H9 (cell line): ENCODE results near the gene PPM1B. TPM values are rescaled to one million over a fixed set of nuclear protein-coding genes. Genes with fewer than 3 reads are reported as not detected.
A peak's percentile ranks its signal among the peaks of the same experiment; 100 is the strongest.

Source experiments
- DNase-seq: peaks from one replicate; pipeline ENCODE4 v3.0.0-alpha.2; 2017
- H2AFZ ChIP-seq: one replicate; pipeline ENCODE4 v1.6.1; 2013; ENCODE audit warnings: mild to moderate bottlenecking, low read length, control low read depth, moderate library complexity
- H2AK5ac ChIP-seq: 2 replicates; pipeline ENCODE4 v1.6.1; 2013; ENCODE audit warnings: low read length, control low read depth, mixed read lengths; ENCODE audit not compliant: insufficient read length
- H2BK120ac ChIP-seq: one replicate; pipeline ENCODE4 v1.6.1; 2013; ENCODE audit warnings: low read depth, mild to moderate bottlenecking, low read length, control low read depth, inconsistent platforms; ENCODE audit not compliant: poor library complexity, severe bottlenecking
- H2BK12ac ChIP-seq: 2 replicates; pipeline ENCODE4 v1.6.1; 2013; ENCODE audit warnings: low read length, control low read depth, mixed read lengths, low read depth; ENCODE audit not compliant: insufficient read length
- H2BK15ac ChIP-seq: 2 replicates; pipeline ENCODE4 v1.6.1; 2013; ENCODE audit warnings: low read depth, low read length, control low read depth
- H2BK20ac ChIP-seq: one replicate; pipeline ENCODE4 v1.6.1; 2013; ENCODE audit warnings: low read depth, mild to moderate bottlenecking, low read length, control low read depth, inconsistent platforms; ENCODE audit not compliant: poor library complexity, severe bottlenecking
- H2BK5ac ChIP-seq: 2 replicates; pipeline ENCODE4 v1.6.1; 2013; ENCODE audit warnings: low read length, control low read depth, mixed read lengths; ENCODE audit not compliant: insufficient read length
- H3K14ac ChIP-seq: 2 replicates; pipeline ENCODE4 v1.6.1; 2013; ENCODE audit warnings: low read length, control low read depth; ENCODE audit not compliant: insufficient read depth
- H3K18ac ChIP-seq: 2 replicates; pipeline ENCODE4 v1.6.1; 2013; ENCODE audit warnings: low read depth, mild to moderate bottlenecking, mixed read lengths, low read length, control low read depth; ENCODE audit not compliant: insufficient read length
- H3K23ac ChIP-seq: 2 replicates; pipeline ENCODE4 v1.6.1; 2013; ENCODE audit warnings: low read length, control low read depth, mixed read lengths, low read depth; ENCODE audit not compliant: insufficient read length
- H3K23me2 ChIP-seq: 2 replicates; pipeline ENCODE4 v1.6.1; 2013; ENCODE audit warnings: low read depth, mild to moderate bottlenecking, mixed read lengths, low read length, control low read depth; ENCODE audit not compliant: insufficient read length, poor library complexity, severe bottlenecking
- H3K27ac ChIP-seq: 2 replicates; pipeline ENCODE4 v1.5.1; 2013; ENCODE audit warnings: low read length, control low read depth, mixed read lengths, low read depth; ENCODE audit not compliant: insufficient read length
- H3K27me3 ChIP-seq: 2 replicates; pipeline ENCODE4 v1.6.1; 2013; ENCODE audit warnings: low read length, control low read depth, inconsistent platforms; ENCODE audit not compliant: insufficient read depth
- H3K4ac ChIP-seq: 2 replicates; pipeline ENCODE4 v1.6.1; 2013; ENCODE audit warnings: low read depth, mild to moderate bottlenecking, control low read depth, inconsistent platforms, low read length, moderate library complexity
- H3K4me1 ChIP-seq: 2 replicates; pipeline ENCODE4 v1.6.1; 2013; ENCODE audit warnings: low read length, control low read depth, inconsistent platforms; ENCODE audit not compliant: insufficient read depth
- H3K4me2 ChIP-seq: 2 replicates; pipeline ENCODE4 v1.6.1; 2013; ENCODE audit warnings: low read length, control low read depth, mixed read lengths; ENCODE audit not compliant: insufficient read length, insufficient read depth
- H3K56ac ChIP-seq: 2 replicates; pipeline ENCODE4 v1.6.1; 2013; ENCODE audit warnings: low read depth, mild to moderate bottlenecking, mixed read lengths, low read length, control low read depth; ENCODE audit not compliant: insufficient read length
- H3K79me1 ChIP-seq: 2 replicates; pipeline ENCODE4 v1.6.1; 2013; ENCODE audit warnings: low read depth, mild to moderate bottlenecking, moderate library complexity, low read length, control low read depth, inconsistent platforms; ENCODE audit not compliant: insufficient read depth, poor library complexity, severe bottlenecking
- H3K79me2 ChIP-seq: 2 replicates; pipeline ENCODE4 v1.6.1; 2013; ENCODE audit warnings: low read length, control low read depth, inconsistent platforms; ENCODE audit not compliant: insufficient read depth
- H3K9ac ChIP-seq: 2 replicates; pipeline ENCODE4 v1.6.1; 2013; ENCODE audit warnings: low read length, control low read depth, mixed read lengths; ENCODE audit not compliant: insufficient read length; ENCODE audit errors: extremely low read depth
- H3K9me3 ChIP-seq: one replicate; pipeline ENCODE4 v1.6.1; 2013; ENCODE audit warnings: low read depth, low read length, inconsistent platforms; ENCODE audit not compliant: control insufficient read depth
- H3T11ph ChIP-seq: one replicate; pipeline ENCODE4 v1.6.1; 2013; ENCODE audit warnings: mild to moderate bottlenecking, low read length, control low read depth, inconsistent platforms
- H4K20me1 ChIP-seq: one replicate; pipeline ENCODE4 v1.6.1; 2013; ENCODE audit not compliant: control insufficient read depth, insufficient read length, insufficient read depth
- H4K5ac ChIP-seq: 2 replicates; pipeline ENCODE4 v1.6.1; 2013; ENCODE audit warnings: low read depth, mild to moderate bottlenecking, mixed read lengths, low read length, control low read depth; ENCODE audit not compliant: insufficient read length
- H4K8ac ChIP-seq: replicated peaks from 2 replicates; pipeline ENCODE4 v1.6.1; 2013; ENCODE audit warnings: low read length, control low read depth, mixed read lengths, low read depth; ENCODE audit not compliant: insufficient read length
- H4K91ac ChIP-seq: 2 replicates; pipeline ENCODE4 v1.6.1; 2013; ENCODE audit warnings: low read depth, mild to moderate bottlenecking, moderate library complexity, mixed read lengths, low read length, control low read depth; ENCODE audit not compliant: insufficient read length
- H3K27ac Mint-ChIP-seq, 3 experiments: 2 replicates in 2 of 3; 3 replicates in 1 of 3; pipeline ENCODE4 v1.8.0; 2020 to 2021; ENCODE audit warnings: mixed read lengths in 3 of 3, mild to moderate bottlenecking in 1 of 3, moderate library complexity in 1 of 3
- H3K27me3 Mint-ChIP-seq: 2 replicates; pipeline ENCODE4 v1.8.0; 2021; ENCODE audit warnings: low read depth, mild to moderate bottlenecking, moderate library complexity, mixed read lengths
- H3K36me3 Mint-ChIP-seq, 3 experiments: 2 replicates in 2 of 3; 3 replicates in 1 of 3; pipeline ENCODE4 v1.8.0; 2020 to 2021; ENCODE audit warnings: low read depth in 3 of 3, mixed read lengths in 3 of 3; ENCODE audit not compliant: insufficient read depth in 1 of 3
- H3K4me1 Mint-ChIP-seq, 2 experiments: 2 replicates each; pipeline ENCODE4 v1.8.0; 2020; ENCODE audit warnings: mixed read lengths in 2 of 2
- H3K4me3 Mint-ChIP-seq, 2 experiments: 2 replicates in 1 of 2; 3 replicates in 1 of 2; pipeline ENCODE4 v1.8.0; 2020 to 2021; ENCODE audit warnings: mild to moderate bottlenecking in 2 of 2, mixed read lengths in 2 of 2, moderate library complexity in 1 of 2
- H3K9me3 Mint-ChIP-seq, 2 experiments: 2 replicates in 1 of 2; 3 replicates in 1 of 2; pipeline ENCODE4 v1.8.0; 2020; ENCODE audit warnings: mild to moderate bottlenecking in 2 of 2, mixed read lengths in 2 of 2, moderate library complexity in 1 of 2
- WGBS: extraction: QIAGEN DNeasy Blood & Tissue Kit; methylation state at CpG from one replicate; pipeline ENCODE4 v1.1.7; 2013; ENCODE audit warnings: missing lambda C conversion rate, low lambda C conversion rate, mixed read lengths; ENCODE audit not compliant: insufficient read length; ENCODE audit errors: extremely low coverage; 5-methylcytosine and 5-hydroxymethylcytosine counted together
- total RNA-seq: library from RNA; stranded (reverse); gene quantifications from 2 replicates; pipeline ENCODE4 v1.2.1, GENCODE V29; 2021
- TF ChIP-seq, protein P1 (sequence below): fragments of 200-600 bp; sonication (generic); conservative IDR thresholded peaks from 3 replicates; pipeline ENCODE4 v1.8.0; 2021; ENCODE audit warnings: antibody characterized with exemption, mild to moderate bottlenecking

PPM1B gene
- total RNA-seq, 1 experiment from 2014 or later = 156 TPM

GRCh38 chr2:44201648-44202165, 33.0 kb downstream of the PPM1B start:
- H3K56ac ChIP-seq = no peak overlapping the region
- H4K20me1 ChIP-seq = no peaks in the 10 kb centered on the region
- H3K4ac ChIP-seq = no peak overlapping the region
- no peak overlapping the region for H3K9ac ChIP-seq
- no peaks in the 10 kb centered on the region for H3K79me1 ChIP-seq
- no peaks in the 10 kb centered on the region for H3K27me3 ChIP-seq
- peaks cover 46% of the 10 kb centered on the region for H3K79me2 ChIP-seq
- no peak overlapping the region for H3K23ac ChIP-seq
- H4K5ac ChIP-seq = no peak overlapping the region
- no peak overlapping the region for H3K18ac ChIP-seq
- H4K91ac ChIP-seq = no peak overlapping the region
- TF ChIP-seq, protein P1, sequence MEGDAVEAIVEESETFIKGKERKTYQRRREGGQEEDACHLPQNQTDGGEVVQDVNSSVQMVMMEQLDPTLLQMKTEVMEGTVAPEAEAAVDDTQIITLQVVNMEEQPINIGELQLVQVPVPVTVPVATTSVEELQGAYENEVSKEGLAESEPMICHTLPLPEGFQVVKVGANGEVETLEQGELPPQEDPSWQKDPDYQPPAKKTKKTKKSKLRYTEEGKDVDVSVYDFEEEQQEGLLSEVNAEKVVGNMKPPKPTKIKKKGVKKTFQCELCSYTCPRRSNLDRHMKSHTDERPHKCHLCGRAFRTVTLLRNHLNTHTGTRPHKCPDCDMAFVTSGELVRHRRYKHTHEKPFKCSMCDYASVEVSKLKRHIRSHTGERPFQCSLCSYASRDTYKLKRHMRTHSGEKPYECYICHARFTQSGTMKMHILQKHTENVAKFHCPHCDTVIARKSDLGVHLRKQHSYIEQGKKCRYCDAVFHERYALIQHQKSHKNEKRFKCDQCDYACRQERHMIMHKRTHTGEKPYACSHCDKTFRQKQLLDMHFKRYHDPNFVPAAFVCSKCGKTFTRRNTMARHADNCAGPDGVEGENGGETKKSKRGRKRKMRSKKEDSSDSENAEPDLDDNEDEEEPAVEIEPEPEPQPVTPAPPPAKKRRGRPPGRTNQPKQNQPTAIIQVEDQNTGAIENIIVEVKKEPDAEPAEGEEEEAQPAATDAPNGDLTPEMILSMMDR = no peak
- H2BK12ac ChIP-seq = no peak overlapping the region
- H3K23me2 ChIP-seq = no peaks in the 10 kb centered on the region
- Mint-ChIP-seq H3K9me3 (no peaks in the 10 kb centered on the region), H3K4me1 (peaks cover 35 to 48% of the 10 kb centered on the region in 2 experiments), H3K4me3 (no peak overlapping the region), H3K27me3 (no peaks in the 10 kb centered on the region), H3K36me3 (peaks cover 21 to 37% (median 33%) of the 10 kb centered on the region in 3 experiments; a peak in 6 of 7 replicates), H3K27ac (peak overlapping the region in 2 of 3 experiments; percentile 22 to 74; a peak in 2 of 7 replicates)
- DNase-seq = no peak
- H2BK15ac ChIP-seq = no peak overlapping the region
- H3K4me2 ChIP-seq = no peak overlapping the region
- no peaks in the 10 kb centered on the region; the same call in 1 of the 2 replicates for H3K4me1 ChIP-seq
- no peak overlapping the region for H3K27ac ChIP-seq
- no peak overlapping the region for H4K8ac ChIP-seq
- no peaks in the 10 kb centered on the region for H3K9me3 ChIP-seq
- H2BK20ac ChIP-seq = no peak overlapping the region
- no peak overlapping the region for H2BK120ac ChIP-seq
- no peak overlapping the region for H3K14ac ChIP-seq
- no CpG with 5 or more reads among the region's 6 CpGs for WGBS
- H2AFZ ChIP-seq = no peak overlapping the region
- no peak overlapping the region for H3T11ph ChIP-seq
- H2AK5ac ChIP-seq = no peak overlapping the region
- H2BK5ac ChIP-seq = no peak overlapping the region
